ENCODE data around the gene ELF4.

- TF ChIP-seq EP300 (IDR thresholded peaks at IDR 0.05) (no peak), CTCF (IDR thresholded peaks at IDR 0.05) (no peak)
Observed at GRCh38 chrX:130105244-130105643, 5.1 kb downstream of the ELF4 start.

Measured in ovary (tissue), 3 donors.